GM12891 (cell line): ENCODE results near the gene DHDH.

Experiments
- POLR2A ChIP-seq: IDR thresholded peaks from 2 replicates; pipeline ENCODE4 v1.6.1; 2011; ENCODE audit warnings: low read depth, low read length, control low read depth
- TAF1 ChIP-seq: IDR thresholded peaks from 2 replicates; pipeline ENCODE4 v1.6.1; 2011; ENCODE audit warnings: low read depth, low read length, control low read depth

- TF ChIP-seq POLR2A = no peak
- TF ChIP-seq TAF1 = no peak
Observed at GRCh38 chr19:48958006-48958405, 24.5 kb downstream of the DHDH start.
